Testis (tissue), 3 donors: ENCODE measurements around the gene ADD1. TPM values are rescaled to one million over a fixed set of nuclear protein-coding genes. Genes with fewer than 3 reads are reported as not detected.

Experiments used
- DNase-seq: peaks from one replicate; pipeline ENCODE4 v3.0.0-alpha.2; 2019
- H3K27ac ChIP-seq, 2 donors: fragments of 200-600 bp; sonication (generic); one replicate each; pipeline ENCODE4 v1.5.1; 2019
- H3K27me3 ChIP-seq: fragments of 200-600 bp; sonication (generic); one replicate; pipeline ENCODE4 v1.5.1; 2019
- H3K36me3 ChIP-seq: fragments of 200-600 bp; sonication (generic); one replicate; pipeline ENCODE4 v1.5.1; 2017; ENCODE audit warnings: low read depth; ENCODE audit errors: missing control alignments
- H3K4me1 ChIP-seq: fragments of 200-600 bp; sonication (generic); one replicate; pipeline ENCODE4 v1.5.1; 2019
- H3K4me3 ChIP-seq, 2 donors: fragments of 200-600 bp; sonication (generic); one replicate each; pipeline ENCODE4 v1.5.1; 2017 to 2019
- H3K9me3 ChIP-seq: fragments of 200-600 bp; sonication (generic); one replicate; pipeline ENCODE4 v1.5.1; 2017
- CTCF ChIP-seq, 3 experiments: fragments of 450-650 bp in 2 of 3; fragments of 200-600 bp in 1 of 3; sonication (generic) in 1 of 3; IDR thresholded peaks; one replicate each; pipeline ENCODE4 v1.5.1; 2016 to 2019; ENCODE audit warnings: antibody characterized with exemption in 3 of 3, mild to moderate bottlenecking in 2 of 3, moderate library complexity in 1 of 3
- POLR2A ChIP-seq: fragments of 450-650 bp; IDR thresholded peaks from one replicate; pipeline ENCODE4 v1.6.1; 2017; ENCODE audit warnings: antibody characterized with exemption, mild to moderate bottlenecking, moderate library complexity
- WGBS, 2 donors: methylation state at CpG; one replicate each; pipeline ENCODE4 v1.1.5; 2018; 5-methylcytosine and 5-hydroxymethylcytosine counted together
- intact Hi-C: fragments of 100-400 bp; cut with DNase I; formaldehyde crosslinking; loops from one replicate; pipeline ENCODE4 v1.15.1; 2023; ENCODE audit warnings: low total_unique reads
- polyA plus RNA-seq: library from polyadenylated mRNA; stranded (reverse); fragments of 350-450 nt; fragmentation: Illumina TruSeq; extraction: RNeasy Lipid Tissue Mini Kit (QIAGEN cat#74804); gene quantifications from one replicate; pipeline ENCODE4 v1.2.3, GENCODE V29; 2014; ENCODE audit warnings: low read depth, low replicate concordance; ENCODE audit not compliant: insufficient read depth
- total RNA-seq, 2 donors: library from RNA; depleted of rRNA; stranded (reverse); fragments of >200 nt; gene quantifications; one replicate each; pipeline ENCODE4 v1.2.3, GENCODE V29; 2016

Gene ADD1
- total and polyA plus RNA-seq, 3 donors from 2014 or later, result 233 to 355 (median 318) TPM

GRCh38 chr4:2847302-2847871, 3.7 kb downstream of the ADD1 start:
- Histone ChIP-seq H3K9me3 (no peaks in the 10 kb centered on the region), H3K4me1 (peaks cover 32% of the 10 kb centered on the region), H3K27ac (peak overlapping the region; percentile 18 to 58), H3K36me3 (no peaks in the 10 kb centered on the region), H3K27me3 (no peaks in the 10 kb centered on the region), H3K4me3 (no peak overlapping the region)
- DNase-seq, result no peak
- intact Hi-C loops, result no loop called here
- 79 to 80% methylated on average over 10 to 11 of the region's 11 CpGs for WGBS, 2 donors
- no peak for TF ChIP-seq POLR2A
- TF ChIP-seq CTCF (IDR thresholded peaks at IDR 0.05), result no peak

GRCh38 chr4:2848449-2848848, 4.8 kb downstream of the ADD1 start:
- Histone ChIP-seq H3K27me3 (no peaks in the 10 kb centered on the region), H3K36me3 (no peaks in the 10 kb centered on the region), H3K4me1 (peaks cover 41% of the 10 kb centered on the region), H3K27ac (peak overlapping the region in 1 of 2 donors; percentile 58), H3K9me3 (no peaks in the 10 kb centered on the region), H3K4me3 (no peak overlapping the region)
- intact Hi-C loops, result no loop called here
- 46 to 62% methylated on average over 2 of the region's 2 CpGs for WGBS, 2 donors
- DNase-seq, result no peak
- TF ChIP-seq POLR2A (no peak), CTCF (IDR thresholded peaks at IDR 0.05) (no peak)

- H3K27me3 ChIP-seq, result no peaks in the 10 kb centered on the region
- no peak for TF ChIP-seq POLR2A
- no peak for TF ChIP-seq CTCF (IDR thresholded peaks at IDR 0.05)
- no peak for DNase-seq
- no peaks in the 10 kb centered on the region for H3K9me3 ChIP-seq
- WGBS, 2 donors, result 52 to 68% methylated on average over 9 of the region's 9 CpGs
- intact Hi-C loops, result no loop called here
- H3K4me1 ChIP-seq, result peaks cover 44% of the 10 kb centered on the region
- peak overlapping the region in 1 of 2 donors; percentile 58 for H3K27ac ChIP-seq
- no peaks in the 10 kb centered on the region for H3K36me3 ChIP-seq
- no peak overlapping the region for H3K4me3 ChIP-seq
These were observed 5.9 kb downstream of the ADD1 start for GRCh38 chr4:2849267-2850152.

- intact Hi-C loops, result no loop called here
- no peaks in the 10 kb centered on the region for H3K36me3 ChIP-seq
- TF ChIP-seq CTCF (IDR thresholded peaks at IDR 0.05), result no peak
- TF ChIP-seq POLR2A, result no peak
- H3K27ac ChIP-seq, result no peak overlapping the region
- 59 to 73% methylated on average over 2 of the region's 2 CpGs for WGBS, 2 donors
- peaks cover 49% of the 10 kb centered on the region for H3K4me1 ChIP-seq
- no peak overlapping the region for H3K4me3 ChIP-seq
- no peaks in the 10 kb centered on the region for H3K9me3 ChIP-seq
- no peak for DNase-seq
- H3K27me3 ChIP-seq, result no peaks in the 10 kb centered on the region
These were observed 7.5 kb downstream of the ADD1 start for GRCh38 chr4:2850966-2851798.
